SK-N-SH treated with all-trans-retinoic acid at 6 μM for 48 hours (cell line): ENCODE results near the gene CDCA7L.

Source experiments
- ATAC-seq: fragments of 200-7000 bp; cut with Tn5 transposase; 3 replicates; pipeline ENCODE4 v1.9.1; 2020; ENCODE audit warnings: mild to moderate bottlenecking, moderate library complexity
- CREB5 ChIP-seq: fragments of 250-450 bp; sonication (Bioruptor Pico); IDR thresholded peaks from 2 replicates; pipeline ENCODE4 v1.5.1; 2020; ENCODE audit warnings: low read depth, mild to moderate bottlenecking, moderate library complexity
- CSDC2 ChIP-seq: fragments of 250-450 bp; sonication (Bioruptor Pico); IDR thresholded peaks from 2 replicates; pipeline ENCODE4 v1.5.0; 2020; ENCODE audit warnings: mild to moderate bottlenecking, moderate library complexity
- CSRNP3 ChIP-seq: fragments of 250-450 bp; sonication (Bioruptor Pico); IDR thresholded peaks from 2 replicates; pipeline ENCODE4 v1.5.1; 2021; ENCODE audit warnings: mild to moderate bottlenecking, moderate library complexity
- GLIS3 ChIP-seq: fragments of 250-450 bp; sonication (Bioruptor Pico); IDR thresholded peaks from 2 replicates; pipeline ENCODE4 v1.5.0; 2020; ENCODE audit warnings: mild to moderate bottlenecking, moderate library complexity
- ISL1 ChIP-seq: fragments of 250-450 bp; sonication (Bioruptor Pico); IDR thresholded peaks from 2 replicates; pipeline ENCODE4 v2.1.2; 2022; ENCODE audit warnings: mild to moderate bottlenecking, moderate library complexity
- OSR1 ChIP-seq: fragments of 250-450 bp; sonication (Bioruptor Pico); IDR thresholded peaks from 2 replicates; pipeline ENCODE4 v1.8.0; 2022; ENCODE audit warnings: moderate library complexity, mild to moderate bottlenecking, inconsistent platforms
- PATZ1 ChIP-seq: fragments of 250-450 bp; sonication (Bioruptor Pico); IDR thresholded peaks from 2 replicates; pipeline ENCODE4 v1.8.0; 2020; ENCODE audit warnings: mild to moderate bottlenecking, moderate library complexity, borderline replicate concordance
- PPARA ChIP-seq: fragments of 250-450 bp; sonication (Bioruptor Pico); IDR thresholded peaks from 2 replicates; pipeline ENCODE4 v1.5.0; 2020; ENCODE audit warnings: mild to moderate bottlenecking, borderline replicate concordance
- RARB ChIP-seq: fragments of 250-450 bp; sonication (Bioruptor Pico); IDR thresholded peaks from 2 replicates; pipeline ENCODE4 v1.8.0; 2021; ENCODE audit warnings: mild to moderate bottlenecking, moderate library complexity
- SNAI2 ChIP-seq: fragments of 250-450 bp; sonication (Bioruptor Pico); IDR thresholded peaks from 2 replicates; pipeline ENCODE4 v1.5.0; 2020; ENCODE audit warnings: mild to moderate bottlenecking, moderate library complexity
- TCF4 ChIP-seq: fragments of 250-450 bp; sonication (Bioruptor Pico); IDR thresholded peaks from 2 replicates; pipeline ENCODE4 v1.8.0; 2021; ENCODE audit warnings: mild to moderate bottlenecking, moderate library complexity, borderline replicate concordance
- TSHZ2 ChIP-seq: fragments of 250-450 bp; sonication (Bioruptor Pico); IDR thresholded peaks from 2 replicates; pipeline ENCODE4 v1.5.0; 2020; ENCODE audit warnings: mild to moderate bottlenecking, moderate library complexity
- ZC3H10 ChIP-seq: fragments of 250-450 bp; sonication (Bioruptor Pico); IDR thresholded peaks from 2 replicates; pipeline ENCODE4 v1.5.1; 2021; ENCODE audit warnings: mild to moderate bottlenecking, moderate library complexity
- ZFP3 ChIP-seq: fragments of 250-450 bp; sonication (Bioruptor Pico); IDR thresholded peaks from 2 replicates; pipeline ENCODE4 v1.5.0; 2020; ENCODE audit warnings: mild to moderate bottlenecking, moderate library complexity
- ZFP30 ChIP-seq: fragments of 450-650 bp; formaldehyde crosslinking; IDR thresholded peaks from 2 replicates; pipeline ENCODE4 v1.5.0; 2022; ENCODE audit warnings: mild to moderate bottlenecking, moderate library complexity
- ZNF565 ChIP-seq: fragments of 450-650 bp; formaldehyde crosslinking; conservative IDR thresholded peaks from 2 replicates; pipeline ENCODE4 v1.5.0; 2020; ENCODE audit warnings: low read depth, mild to moderate bottlenecking, moderate library complexity
- ZNF70 ChIP-seq: fragments of 450-650 bp; formaldehyde crosslinking; IDR thresholded peaks from 2 replicates; pipeline ENCODE4 v1.5.0; 2020; ENCODE audit warnings: mild to moderate bottlenecking, moderate library complexity
- ZNF8 ChIP-seq: fragments of 450-650 bp; formaldehyde crosslinking; IDR thresholded peaks from 2 replicates; pipeline ENCODE4 v1.5.0; 2020; ENCODE audit warnings: mild to moderate bottlenecking, moderate library complexity

CDCA7L gene

GRCh38 chr7:21902240-21902639 is 43.5 kb downstream of the CDCA7L start (continued):
- TF ChIP-seq ZFP3 (CRISPR knock-in tag) (no peak), ZNF70 (no peak), ZC3H10 (no peak), ISL1 (CRISPR knock-in tag) (no peak), TCF4 (no peak), TSHZ2 (no peak), ZFP30 (CRISPR knock-in tag) (no peak)

- no peak for TF ChIP-seq CSRNP3 (CRISPR knock-in tag)
- no peak for TF ChIP-seq TSHZ2
- no peak for TF ChIP-seq SNAI2
- TF ChIP-seq CSDC2 (CRISPR knock-in tag): no peak
- TF ChIP-seq RARB (CRISPR knock-in tag): no peak
- no peak for TF ChIP-seq PPARA (CRISPR knock-in tag)
- no peak for TF ChIP-seq ZFP30 (CRISPR knock-in tag)
- no peak for TF ChIP-seq ZNF8
- no peak for ATAC-seq
Observed at GRCh38 chr7:21898265-21898930, 47.3 kb downstream of the CDCA7L start.

- ATAC-seq: no peak
- TF ChIP-seq ZNF8: no peak
- no peak for TF ChIP-seq OSR1 (CRISPR knock-in tag)
- no peak for TF ChIP-seq ZFP30 (CRISPR knock-in tag)
- no peak for TF ChIP-seq PATZ1 (CRISPR knock-in tag)
- TF ChIP-seq TSHZ2: no peak
- no peak for TF ChIP-seq TCF4
- TF ChIP-seq GLIS3 (CRISPR knock-in tag): no peak
- no peak for TF ChIP-seq SNAI2
- no peak for TF ChIP-seq ZNF565 (CRISPR knock-in tag)
- no peak for TF ChIP-seq CREB5 (CRISPR knock-in tag)
- TF ChIP-seq RARB (CRISPR knock-in tag): no peak
- no peak for TF ChIP-seq CSDC2 (CRISPR knock-in tag)
Observed at GRCh38 chr7:21893401-21893800, 52.3 kb downstream of the CDCA7L start.
